H7 (cell line): ENCODE data around the gene FAM168B. TPM values are rescaled to one million over a fixed set of nuclear protein-coding genes. Genes with fewer than 3 reads are reported as not detected.
A peak's percentile ranks its signal among the peaks of the same experiment; 100 is the strongest.
"Not testable (repeated sequence)": the region's sequence is repeated elsewhere in the genome, so short reads cannot be mapped to it uniquely, and the experiment has no call there.

Source experiments
- DNase-seq: peaks from one replicate; pipeline ENCODE4 v3.0.0; 2012
- H3K27me3 ChIP-seq: 2 replicates; pipeline ENCODE4 v1.6.0; 2011; ENCODE audit warnings: mild to moderate bottlenecking, low read length; ENCODE audit not compliant: control insufficient read depth, insufficient read depth
- H3K36me3 ChIP-seq: replicated peaks from 2 replicates; pipeline ENCODE4 v1.5.1; 2011; ENCODE audit warnings: low read length; ENCODE audit not compliant: control insufficient read depth, insufficient read depth
- H3K4me3 ChIP-seq: 2 replicates; pipeline ENCODE4 v1.5.1; 2011; ENCODE audit warnings: low read depth, mild to moderate bottlenecking, control low read depth, low read length, moderate library complexity; ENCODE audit not compliant: insufficient read depth
- total RNA-seq: library from RNA; depleted of rRNA; stranded (reverse); fragments of >200 nt; shearing (Covaris generic); gene quantifications from 2 replicates; pipeline ENCODE4 v1.2.3, GENCODE V29; 2014; rRNA removed

Gene FAM168B
- 57.6 and 73.6 TPM in 2 replicates for total RNA-seq

GRCh38 chr2:131093006-131093695 lies at the start of gene FAM168B:
TSS of gene FAM168B (minus strand) at chr2:131093460. CDS start at chr2:131082646, 10,814 bp downstream.
- Histone ChIP-seq H3K36me3 (peaks cover 3% of the 10 kb centered on the region), H3K4me3 (peak within 1 kb of the TSS; percentile 77), H3K27me3 (no peaks in the 10 kb centered on the region)
- peak; percentile 97 for DNase-seq

DNA sequence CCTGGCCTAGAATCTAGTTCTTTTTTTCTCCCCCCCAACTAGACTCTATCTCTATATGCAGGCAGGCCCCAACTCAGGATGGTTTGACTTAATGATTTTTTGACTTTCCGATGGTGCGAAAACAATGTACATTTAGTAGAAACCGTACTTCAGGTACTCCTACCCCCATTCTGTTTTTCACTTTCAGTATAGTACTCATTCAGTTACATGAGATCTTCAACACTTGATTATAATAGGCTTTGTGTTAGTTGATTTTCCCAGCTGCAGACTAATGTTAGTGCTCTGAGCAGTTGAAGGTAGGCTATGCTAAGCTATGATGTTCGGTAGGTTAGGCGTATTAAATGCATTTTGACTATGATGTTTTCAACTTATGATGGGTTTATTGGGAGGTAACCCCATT lies 49.6 kb upstream of the FAM168B start:
- no peak for DNase-seq
- Histone ChIP-seq H3K36me3 (peaks cover 4% of the 10 kb centered on the region), H3K4me3 (no peak overlapping the region), H3K27me3 (no peaks in the 10 kb centered on the region)

DNA sequence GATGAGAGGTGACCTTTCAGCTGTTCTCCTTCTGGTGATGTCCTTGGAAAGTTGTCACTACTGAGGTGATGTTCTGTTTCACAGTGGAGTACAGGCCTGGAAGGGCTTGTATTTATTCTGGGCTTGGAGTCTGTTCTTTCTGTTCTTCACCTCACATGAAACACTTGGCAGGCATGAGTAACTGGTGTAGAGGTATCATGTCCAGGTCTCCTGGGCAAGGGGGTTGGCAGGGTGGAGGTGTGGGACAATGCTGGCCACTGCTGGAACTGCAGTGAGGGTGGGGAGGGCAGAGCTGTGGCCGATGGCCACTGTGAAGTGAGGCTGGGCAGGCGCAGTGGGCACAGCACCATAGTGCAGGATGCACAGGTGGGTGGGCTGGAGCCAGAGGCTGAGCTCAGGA lies 47.3 kb upstream of the FAM168B start:
- no peaks in the 10 kb centered on the region for H3K27me3 ChIP-seq
- no peak for DNase-seq
- H3K36me3 ChIP-seq: peaks cover 3% of the 10 kb centered on the region
- no peak overlapping the region for H3K4me3 ChIP-seq

DNA sequence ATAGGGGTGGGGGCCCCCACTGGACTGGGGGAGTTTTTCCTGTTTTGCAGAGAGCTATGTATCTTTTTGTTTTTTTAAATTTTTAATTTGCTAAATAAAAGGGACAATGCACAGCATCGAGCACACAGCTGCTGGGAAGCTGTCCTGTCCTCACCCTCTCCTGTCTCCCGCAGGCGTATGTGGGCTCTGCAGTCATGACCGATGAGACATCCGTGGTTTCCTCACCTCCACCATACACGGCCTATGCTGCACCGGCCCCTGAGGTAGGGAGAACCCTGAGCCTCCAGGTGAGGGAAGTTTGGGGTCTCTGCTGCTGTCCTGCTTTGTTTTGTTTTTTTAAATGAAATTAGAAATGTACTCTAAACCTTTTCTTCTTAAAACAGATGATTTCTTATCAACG lies 39.5 kb upstream of the FAM168B start:
- Histone ChIP-seq H3K4me3 (no peak overlapping the region), H3K27me3 (no peaks in the 10 kb centered on the region), H3K36me3 (peaks cover 10% of the 10 kb centered on the region)
- DNase-seq: no peak

GRCh38 chr2:131130298-131130596 lies 37.0 kb upstream of the FAM168B start:
- H3K36me3 ChIP-seq: peaks cover 17% of the 10 kb centered on the region
- no peak overlapping the region for H3K4me3 ChIP-seq
- no peaks in the 10 kb centered on the region for H3K27me3 ChIP-seq
- DNase-seq: no peak

- no peak overlapping the region for H3K4me3 ChIP-seq
Measured at GRCh38 chr2:131127981-131128380, 34.7 kb upstream of the FAM168B start.

DNA sequence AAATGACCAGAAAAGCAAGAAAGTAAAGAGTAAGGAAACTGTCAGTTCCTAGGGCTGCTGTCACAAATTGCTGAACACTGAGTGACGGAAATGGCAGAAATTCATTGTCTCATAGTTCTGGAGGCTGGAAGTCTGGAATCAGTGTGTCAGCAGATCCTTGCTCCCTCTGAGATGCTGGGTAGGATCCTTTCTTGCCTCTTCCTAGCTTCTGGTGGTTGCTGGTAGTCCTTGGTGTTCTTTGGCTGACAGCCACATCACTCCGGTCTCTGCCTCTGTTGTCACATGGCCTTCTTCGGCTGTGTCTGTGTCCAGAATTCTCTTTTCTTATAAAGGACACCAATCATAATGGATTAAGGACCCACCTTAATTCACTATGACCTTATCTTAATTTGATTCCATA lies 33.8 kb upstream of the FAM168B start:
- H3K36me3 ChIP-seq: peaks cover 18% of the 10 kb centered on the region
- H3K4me3 ChIP-seq: no peak overlapping the region
- no peak for DNase-seq
- no peaks in the 10 kb centered on the region for H3K27me3 ChIP-seq

More at GRCh38 chr2:131127981-131128380, 34.7 kb upstream of the FAM168B start:
- DNase-seq: no peak
- H3K27me3 ChIP-seq: no peaks in the 10 kb centered on the region
- peaks cover 17% of the 10 kb centered on the region for H3K36me3 ChIP-seq

GRCh38 chr2:131126436-131126835 lies 33.2 kb upstream of the FAM168B start:
- peaks cover 17% of the 10 kb centered on the region for H3K36me3 ChIP-seq
- no peak overlapping the region for H3K4me3 ChIP-seq
- no peaks in the 10 kb centered on the region for H3K27me3 ChIP-seq
- no peak for DNase-seq

DNA sequence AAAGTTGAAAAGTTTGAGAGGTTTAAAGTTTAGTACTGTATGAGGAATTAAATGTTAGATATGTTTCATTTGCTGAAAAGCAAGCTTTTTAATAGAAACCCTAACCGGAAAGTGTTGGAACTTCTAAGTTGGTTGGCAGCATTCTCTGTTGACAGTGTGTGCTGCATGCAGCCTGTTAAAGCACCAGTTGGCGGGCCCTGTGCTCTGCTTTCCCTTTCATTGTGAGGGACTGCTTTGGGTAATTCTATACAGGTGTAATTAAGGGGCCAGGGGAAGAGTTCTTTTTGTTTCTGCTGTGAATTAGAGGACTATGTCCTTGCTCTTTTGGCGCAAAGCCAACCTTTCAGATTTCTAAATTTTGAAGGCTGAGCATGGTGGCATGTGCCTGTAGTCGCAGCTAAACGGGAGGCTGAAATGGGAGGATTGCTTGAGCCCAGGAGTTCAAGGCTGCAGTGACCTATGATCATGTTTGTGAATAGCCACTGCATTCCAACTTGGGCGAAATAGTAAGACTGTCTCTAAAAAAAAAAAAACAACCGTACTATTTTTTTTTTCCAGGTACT lies 32.0 kb upstream of the FAM168B start:
- H3K4me3 ChIP-seq: no peak overlapping the region
- no peaks in the 10 kb centered on the region for H3K27me3 ChIP-seq
- no peak for DNase-seq
- peaks cover 14% of the 10 kb centered on the region for H3K36me3 ChIP-seq

DNA sequence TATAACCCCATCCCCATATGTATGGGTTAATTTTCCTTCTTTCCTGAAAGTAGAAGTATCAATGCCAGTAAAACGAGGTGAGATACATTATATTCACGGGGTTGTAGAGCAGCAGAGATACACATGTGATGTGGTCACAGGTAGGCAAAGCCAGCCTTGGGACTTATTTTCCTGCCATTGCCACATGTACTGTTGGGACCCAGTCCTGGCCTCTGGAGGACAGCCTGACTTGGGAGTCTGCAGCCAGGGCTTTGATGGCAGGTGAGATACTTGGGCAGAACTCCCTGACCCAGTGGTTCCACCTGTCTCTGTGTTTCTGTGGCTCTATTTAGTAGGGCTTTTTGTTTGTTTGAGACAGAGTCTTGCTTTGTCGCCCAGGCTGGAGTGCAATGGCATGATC lies 29.9 kb upstream of the FAM168B start:
- Histone ChIP-seq H3K4me3 (no peak overlapping the region), H3K27me3 (no peaks in the 10 kb centered on the region), H3K36me3 (peaks cover 12% of the 10 kb centered on the region)
- no peak for DNase-seq

- no peak overlapping the region for H3K4me3 ChIP-seq
- no peaks in the 10 kb centered on the region for H3K27me3 ChIP-seq
- H3K36me3 ChIP-seq: peaks cover 9% of the 10 kb centered on the region
- DNase-seq: no peak
Measured at GRCh38 chr2:131122496-131122895, 29.2 kb upstream of the FAM168B start.

GRCh38 chr2:131121464-131121863 lies 28.2 kb upstream of the FAM168B start:
- H3K27me3 ChIP-seq: no peaks in the 10 kb centered on the region
- no peak overlapping the region for H3K4me3 ChIP-seq
- DNase-seq: no peak
- H3K36me3 ChIP-seq: peaks cover 5% of the 10 kb centered on the region

DNA sequence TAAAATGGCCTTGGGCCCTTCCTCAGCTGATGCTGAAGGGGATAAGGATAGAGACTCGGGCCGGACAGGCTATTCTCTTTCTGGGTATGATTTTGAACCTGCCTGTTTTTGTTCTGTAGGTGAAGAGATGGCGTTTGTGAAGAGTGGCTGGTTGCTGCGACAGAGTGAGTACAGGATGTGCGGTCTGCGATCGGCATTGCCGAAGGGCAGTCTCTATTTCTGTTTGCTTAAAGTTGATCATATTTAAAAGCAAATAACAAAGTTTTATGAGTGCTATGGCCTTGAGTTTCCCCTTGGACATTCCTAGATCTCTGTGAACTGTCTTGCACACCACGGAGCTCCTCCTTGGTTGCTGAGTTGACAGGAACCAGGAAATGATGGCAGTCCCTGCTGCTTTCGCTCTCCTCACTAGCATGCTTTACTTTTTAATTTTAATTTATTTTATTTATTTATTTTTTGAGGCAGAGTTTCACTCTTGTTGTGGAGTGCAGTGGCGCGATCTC lies 27.6 kb upstream of the FAM168B start:
- DNase-seq: no peak
- Histone ChIP-seq H3K36me3 (peaks cover 2% of the 10 kb centered on the region), H3K27me3 (no peaks in the 10 kb centered on the region), H3K4me3 (no peak overlapping the region)

- no peaks in the 10 kb centered on the region; the same call in 1 of the 2 replicates for H3K36me3 ChIP-seq
- no peak for DNase-seq
- no peak overlapping the region for H3K4me3 ChIP-seq
- no peaks in the 10 kb centered on the region for H3K27me3 ChIP-seq
Measured at GRCh38 chr2:131115752-131116151, 22.5 kb upstream of the FAM168B start.

GRCh38 chr2:131114950-131115349 lies 21.7 kb upstream of the FAM168B start:
- H3K4me3 ChIP-seq, H3K36me3 ChIP-seq, H3K27me3 ChIP-seq, DNase-seq: not testable (repeated sequence)
